T-helper 1 cell treated with Interleukin-12 subunit alpha and Interleukin-12 subunit beta and Interleukin-4 antibody, amounts not matched to agents 30 μg/mL and 1 μg/mL, for 36 hours (primary cell): Measurements from ENCODE around the gene AKR1C3.

Source experiments
- H3K27ac Mint-ChIP-seq: one replicate; pipeline ENCODE4 v1.8.0; 2021; ENCODE audit warnings: mild to moderate bottlenecking, mixed read lengths
- H3K27me3 Mint-ChIP-seq: one replicate; pipeline ENCODE4 v1.8.0; 2021; ENCODE audit warnings: low read depth, mixed read lengths
- H3K36me3 Mint-ChIP-seq: one replicate; pipeline ENCODE4 v1.8.0; 2021; ENCODE audit warnings: low read depth, mixed read lengths
- H3K4me1 Mint-ChIP-seq: one replicate; pipeline ENCODE4 v1.8.0; 2021; ENCODE audit warnings: low read depth, mixed read lengths
- H3K4me3 Mint-ChIP-seq: one replicate; pipeline ENCODE4 v1.8.0; 2021; ENCODE audit warnings: mild to moderate bottlenecking, moderate library complexity, mixed read lengths
- H3K9me3 Mint-ChIP-seq: one replicate; pipeline ENCODE4 v1.8.0; 2021; ENCODE audit warnings: mixed read lengths

AKR1C3 gene

GRCh38 chr10:5142199-5142598 lies 48.0 kb downstream of the AKR1C3 start:
- Mint-ChIP-seq H3K27ac (no peak overlapping the region), H3K27me3 (no peaks in the 10 kb centered on the region), H3K9me3 (peaks cover 27% of the 10 kb centered on the region), H3K4me1 (no peaks in the 10 kb centered on the region), H3K4me3 (no peak overlapping the region), H3K36me3 (peaks cover 1% of the 10 kb centered on the region)

GRCh38 chr10:5143137-5143536 lies 48.9 kb downstream of the AKR1C3 start:
- no peaks in the 10 kb centered on the region for H3K27me3 Mint-ChIP-seq
- no peaks in the 10 kb centered on the region for H3K4me1 Mint-ChIP-seq
- H3K36me3 Mint-ChIP-seq = peaks cover 1% of the 10 kb centered on the region
- peaks cover 18% of the 10 kb centered on the region for H3K9me3 Mint-ChIP-seq
- no peak overlapping the region for H3K4me3 Mint-ChIP-seq
- no peak overlapping the region for H3K27ac Mint-ChIP-seq

- no peaks in the 10 kb centered on the region for H3K27me3 Mint-ChIP-seq
- H3K4me3 Mint-ChIP-seq = no peak overlapping the region
- H3K36me3 Mint-ChIP-seq = no peaks in the 10 kb centered on the region
- H3K9me3 Mint-ChIP-seq = peaks cover 19% of the 10 kb centered on the region
- H3K4me1 Mint-ChIP-seq = no peaks in the 10 kb centered on the region
- H3K27ac Mint-ChIP-seq = no peak overlapping the region
Measured at GRCh38 chr10:5146920-5147254, 52.7 kb downstream of the AKR1C3 start.

GRCh38 chr10:5147255-5147980 lies 53.2 kb downstream of the AKR1C3 start:
- Mint-ChIP-seq H3K4me1 (no peaks in the 10 kb centered on the region), H3K27ac (no peak overlapping the region), H3K36me3 (no peaks in the 10 kb centered on the region), H3K4me3 (no peak overlapping the region), H3K9me3 (peaks cover 19% of the 10 kb centered on the region), H3K27me3 (no peaks in the 10 kb centered on the region)

GRCh38 chr10:5147981-5148677 lies 53.9 kb downstream of the AKR1C3 start:
- H3K4me3 Mint-ChIP-seq = no peak overlapping the region
- no peaks in the 10 kb centered on the region for H3K36me3 Mint-ChIP-seq
- no peaks in the 10 kb centered on the region for H3K27me3 Mint-ChIP-seq
- peaks cover 19% of the 10 kb centered on the region for H3K9me3 Mint-ChIP-seq
- no peaks in the 10 kb centered on the region for H3K4me1 Mint-ChIP-seq
- no peak overlapping the region for H3K27ac Mint-ChIP-seq

- Mint-ChIP-seq H3K4me1 (no peaks in the 10 kb centered on the region), H3K27ac (no peak overlapping the region), H3K36me3 (no peaks in the 10 kb centered on the region), H3K9me3 (peaks cover 19% of the 10 kb centered on the region), H3K4me3 (no peak overlapping the region), H3K27me3 (no peaks in the 10 kb centered on the region)
Measured at GRCh38 chr10:5148678-5149032, 54.4 kb downstream of the AKR1C3 start.

GRCh38 chr10:5151076-5151475 lies 56.9 kb downstream of the AKR1C3 start:
- no peak overlapping the region for H3K4me3 Mint-ChIP-seq
- no peaks in the 10 kb centered on the region for H3K27me3 Mint-ChIP-seq
- H3K27ac Mint-ChIP-seq = no peak overlapping the region
- no peaks in the 10 kb centered on the region for H3K36me3 Mint-ChIP-seq
- H3K9me3 Mint-ChIP-seq = peaks cover 19% of the 10 kb centered on the region
- no peaks in the 10 kb centered on the region for H3K4me1 Mint-ChIP-seq

GRCh38 chr10:5155951-5156350 lies 61.7 kb downstream of the AKR1C3 start:
- H3K27me3 Mint-ChIP-seq = no peaks in the 10 kb centered on the region
- no peaks in the 10 kb centered on the region for H3K4me1 Mint-ChIP-seq

More at GRCh38 chr10:5155951-5156350, 61.7 kb downstream of the AKR1C3 start:
- H3K27ac Mint-ChIP-seq = no peak overlapping the region
- H3K9me3 Mint-ChIP-seq = peaks cover 6% of the 10 kb centered on the region
- H3K4me3 Mint-ChIP-seq = no peak overlapping the region
- H3K36me3 Mint-ChIP-seq = no peaks in the 10 kb centered on the region
